Epithelial cell of alveolus of lung (primary cell): ENCODE measurements around the gene UBA1. TPM values are rescaled to one million over a fixed set of nuclear protein-coding genes. Genes with fewer than 3 reads are reported as not detected.

Experiments used
- total RNA-seq: library from RNA; depleted of rRNA; stranded (reverse); fragments of >200 nt; gene quantifications from 2 replicates; pipeline ENCODE4 v1.2.1, GENCODE V29; 2015

The UBA1 gene
- total RNA-seq = 193 and 202 TPM in 2 replicates

DNA sequence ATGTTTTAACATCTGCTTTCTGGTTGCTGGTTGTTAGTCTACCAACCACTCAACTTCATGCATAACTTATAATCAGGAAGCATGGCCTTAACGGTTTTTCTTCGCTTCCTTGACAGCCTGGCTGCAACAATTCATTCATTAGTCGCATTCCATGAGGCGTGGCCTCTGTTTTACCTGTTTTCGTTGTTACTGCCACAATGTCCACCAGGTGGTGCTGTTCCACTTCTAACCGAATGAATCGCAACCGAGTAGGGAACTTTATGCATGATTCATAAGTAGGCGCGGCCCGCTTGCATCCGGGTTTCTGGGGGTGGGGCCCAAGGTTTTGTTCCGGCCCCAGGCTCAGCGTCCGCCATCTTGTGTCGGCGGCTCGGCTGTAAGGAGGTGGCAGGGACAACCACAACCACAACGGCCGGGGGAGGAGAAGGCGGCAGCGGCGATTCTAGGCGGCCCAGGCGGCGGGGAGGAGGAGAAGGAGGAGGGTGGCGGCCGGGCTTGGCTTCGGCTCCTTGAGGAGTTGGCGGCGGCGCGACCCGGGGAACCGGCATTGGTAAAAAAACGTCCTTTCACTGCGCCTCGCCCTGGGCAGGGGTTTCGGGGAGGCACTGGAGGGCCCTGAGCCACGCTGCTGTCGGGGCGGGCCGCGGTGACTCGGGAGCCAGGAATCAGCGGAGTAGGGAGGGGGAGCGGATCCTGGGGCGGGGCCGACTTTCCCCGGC, at the start of gene UBA1:
Gene UBA1, plus strand, starts transcription at position 355 of the 719 bp plus-strand sequence. CDS start 4,974 bp downstream, outside the sequence.

DNA sequence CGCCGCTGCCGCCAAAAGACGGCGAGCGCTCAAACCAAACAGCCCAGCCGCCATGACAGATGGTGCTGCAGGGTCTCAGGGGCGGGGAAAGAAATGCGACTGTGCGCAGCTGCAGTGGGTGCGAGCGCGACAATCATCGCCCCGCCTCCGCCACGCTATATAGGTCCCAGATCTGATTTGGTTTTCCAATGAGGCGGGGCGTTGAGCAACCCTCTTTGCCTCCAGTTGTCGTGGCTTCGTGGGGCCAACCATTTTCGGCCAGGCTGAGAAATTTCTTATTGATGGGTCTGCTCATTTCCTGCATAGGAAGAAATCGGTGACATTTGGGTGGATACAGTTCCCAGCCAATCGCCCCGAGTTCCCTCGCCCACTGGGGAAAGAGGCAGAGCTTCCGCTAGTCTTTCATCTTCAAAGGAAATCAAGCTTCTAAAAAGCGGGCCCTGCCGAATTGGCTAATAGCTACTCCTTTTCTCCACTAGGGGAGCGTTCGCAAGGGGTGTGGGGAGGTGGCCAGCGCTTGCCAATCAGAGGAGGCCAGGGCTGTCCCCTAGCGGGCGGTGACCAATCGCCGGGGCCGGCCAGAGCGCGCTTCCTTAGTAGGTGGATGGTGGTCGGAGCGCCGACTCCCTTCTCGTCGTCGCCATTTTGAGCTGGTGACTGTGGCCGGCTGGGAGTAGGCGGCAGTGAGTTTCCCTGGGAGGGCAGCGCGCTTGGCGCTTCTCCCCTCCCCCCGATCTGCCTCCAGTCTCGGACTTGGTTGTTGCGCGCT, 48.8 kb upstream of the UBA1 start, which contains the start of the genes NDUFB11 and RBM10:
Gene NDUFB11, minus strand, starts transcription at position 77 of the 769 bp plus-strand sequence. Its CDS starts 23 bp downstream, at position 54.
Gene RBM10, plus strand, starts transcription at position 596 of the 769 bp plus-strand sequence. CDS start 2,261 bp downstream, outside the sequence.

DNA sequence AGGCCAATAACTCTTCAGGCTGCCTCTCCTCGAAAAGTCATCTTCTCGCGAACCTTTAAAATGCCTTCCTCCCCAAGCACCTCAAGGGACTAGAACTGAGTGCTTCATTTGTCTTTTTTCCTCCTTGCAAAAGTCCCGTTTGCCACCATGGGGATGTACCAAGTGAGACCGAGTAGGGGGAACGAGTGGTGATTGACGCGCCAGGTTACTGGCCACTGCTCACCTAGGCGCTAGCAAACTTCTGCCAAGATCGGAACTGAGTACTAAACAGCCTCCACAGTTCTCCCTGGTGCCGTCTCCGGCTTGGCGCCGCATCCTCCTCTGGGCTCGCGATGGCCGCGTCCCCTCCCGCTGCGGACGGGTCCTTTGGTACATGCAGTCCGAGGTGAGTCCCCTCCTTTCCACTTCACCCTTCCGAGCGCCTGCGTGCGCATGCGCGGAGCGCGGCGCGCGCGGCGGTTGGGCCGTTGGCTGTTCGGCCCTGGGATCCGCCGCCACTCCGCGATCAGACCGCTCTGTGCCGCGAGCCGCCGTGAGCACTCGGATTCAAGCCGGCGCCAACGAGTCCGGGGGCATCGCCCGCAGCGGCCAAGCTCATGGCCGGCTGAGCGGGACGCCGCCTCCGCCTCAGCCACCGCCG, 24.8 kb downstream of the UBA1 start, which contains the start of gene CDK16:
Gene CDK16, plus strand, starts transcription at position 402 of the 640 bp plus-strand sequence. CDS start 4,877 bp downstream, outside the sequence.

DNA sequence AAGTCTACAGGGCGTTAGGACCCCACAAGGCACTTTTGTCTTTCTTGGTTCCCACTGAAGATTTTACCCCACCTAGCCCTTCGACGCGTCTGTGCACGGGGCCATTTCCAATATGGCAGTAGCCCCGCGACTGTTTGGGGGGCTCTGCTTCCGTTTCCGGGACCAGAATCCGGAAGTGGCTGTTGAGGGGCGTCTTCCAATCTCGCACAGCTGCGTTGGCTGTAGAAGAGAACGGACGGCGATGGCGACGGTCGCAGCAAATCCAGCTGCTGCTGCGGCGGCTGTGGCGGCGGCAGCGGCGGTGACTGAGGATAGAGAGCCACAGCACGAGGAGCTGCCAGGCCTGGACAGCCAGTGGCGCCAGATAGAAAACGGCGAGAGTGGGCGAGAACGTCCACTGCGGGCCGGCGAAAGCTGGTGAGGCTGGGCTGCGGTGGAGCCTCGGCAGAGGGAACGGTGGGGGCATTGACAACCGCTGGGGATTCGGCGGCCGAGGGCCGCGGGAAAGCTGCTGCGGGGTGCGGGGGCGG, 39.2 kb downstream of the UBA1 start, which contains the start of gene USP11:
Gene USP11, plus strand, starts transcription at position 207 of the 530 bp plus-strand sequence. Its CDS starts 35 bp downstream, at position 242.

Other genes starting within 250 kb of the UBA1 start
- gene RGN, start 115.4 kb upstream of the UBA1 start, total RNA-seq = 2.0 and 2.1 TPM in 2 replicates
- gene NDUFB11, start 49.1 kb upstream of the UBA1 start, total RNA-seq = 94.2 and 114 TPM in 2 replicates
- gene RBM10, start 48.6 kb upstream of the UBA1 start, total RNA-seq = 43.3 and 49.0 TPM in 2 replicates
- 101 and 133 TPM in 2 replicates for gene CDK16, start 24.9 kb downstream of the UBA1 start, total RNA-seq
- gene USP11, start 39.2 kb downstream of the UBA1 start, total RNA-seq = 30.5 and 43.3 TPM in 2 replicates
- gene ZNF157, start 176.7 kb downstream of the UBA1 start, total RNA-seq = under 0.01 TPM in 1 of 2 replicates, not detected in the other